AG09319 (cell line): ENCODE results near the gene GOLGA6L10.
"Not testable (repeated sequence)": the region's sequence is repeated elsewhere in the genome, so short reads cannot be mapped to it uniquely, and the experiment has no call there.

Experiments used
- DNase-seq: peaks from one replicate; pipeline ENCODE4 v3.0.0-alpha.2; 2010; ENCODE audit warnings: low read depth; ENCODE audit errors: extremely low read depth
- CTCF ChIP-seq: IDR thresholded peaks from 2 replicates; pipeline ENCODE4 v1.5.1; 2011; ENCODE audit warnings: low read depth, mild to moderate bottlenecking, inconsistent platforms, low read length, moderate library complexity

The GOLGA6L10 gene, protein sequence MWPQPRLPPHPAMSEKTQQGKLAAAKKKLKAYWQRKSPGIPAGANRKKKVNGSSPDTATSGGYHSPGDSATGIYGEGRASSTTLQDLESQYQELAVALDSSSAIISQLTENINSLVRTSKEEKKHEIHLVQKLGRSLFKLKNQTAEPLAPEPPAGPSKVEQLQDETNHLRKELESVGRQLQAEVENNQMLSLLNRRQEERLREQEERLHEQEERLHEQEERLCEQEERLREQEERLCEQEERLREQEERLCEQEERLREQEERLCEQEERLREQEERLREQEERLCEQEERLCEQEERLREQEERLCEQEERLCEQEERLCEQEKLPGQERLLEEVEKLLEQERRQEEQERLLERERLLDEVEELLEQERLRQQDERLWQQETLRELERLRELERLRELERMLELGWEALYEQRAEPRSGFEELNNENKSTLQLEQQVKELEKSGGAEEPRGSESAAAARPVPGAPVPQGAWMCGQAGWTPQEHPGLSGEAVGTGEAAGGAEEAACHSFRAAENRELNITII

DNA sequence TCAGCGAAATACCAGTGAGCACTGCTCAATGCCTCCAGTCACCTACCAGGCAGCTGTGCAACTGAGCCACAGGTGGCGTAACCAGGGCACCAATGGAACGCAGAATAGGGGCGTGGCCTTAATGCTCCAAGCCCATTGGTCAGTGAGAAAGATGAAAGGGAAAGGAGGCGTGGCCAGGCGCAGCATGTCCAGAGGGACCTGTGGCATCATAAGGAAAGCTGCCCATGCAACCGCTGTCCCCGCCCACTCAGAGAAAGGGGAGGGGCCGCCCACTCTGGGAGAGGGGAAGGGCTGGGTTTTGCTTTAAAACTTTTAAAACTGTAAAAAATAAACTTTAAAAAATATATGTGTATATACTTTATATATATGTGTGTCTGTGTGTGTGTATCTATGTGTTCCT is at the start of gene GOLGA6L10:
TSS of gene GOLGA6L10 (minus strand) at position 101 of the 400 bp plus-strand sequence. CDS start at position 1, 100 bp downstream.
- DNase-seq: not testable (repeated sequence)

DNA sequence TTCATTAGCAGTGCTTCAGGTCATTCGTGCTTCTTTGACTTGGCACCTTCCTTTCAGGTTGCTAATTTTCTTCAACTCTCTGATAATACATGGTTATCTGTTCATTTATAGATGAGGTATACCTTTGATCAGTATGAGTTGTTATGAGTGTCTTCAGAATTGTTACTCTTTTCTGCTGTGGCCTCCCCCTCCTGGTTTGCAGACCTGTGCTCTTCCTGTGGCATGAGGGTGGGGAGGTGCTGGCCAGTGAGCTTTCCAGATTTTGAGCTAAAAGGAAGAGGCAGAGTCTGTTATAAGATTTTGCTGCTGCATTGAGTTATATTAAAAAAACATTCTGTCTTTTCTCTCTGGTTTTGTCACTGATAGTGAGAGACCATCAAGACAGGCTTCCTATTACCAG is 49.5 kb upstream of the GOLGA6L10 start:
- TF ChIP-seq CTCF: no peak
- no peak for DNase-seq

DNA sequence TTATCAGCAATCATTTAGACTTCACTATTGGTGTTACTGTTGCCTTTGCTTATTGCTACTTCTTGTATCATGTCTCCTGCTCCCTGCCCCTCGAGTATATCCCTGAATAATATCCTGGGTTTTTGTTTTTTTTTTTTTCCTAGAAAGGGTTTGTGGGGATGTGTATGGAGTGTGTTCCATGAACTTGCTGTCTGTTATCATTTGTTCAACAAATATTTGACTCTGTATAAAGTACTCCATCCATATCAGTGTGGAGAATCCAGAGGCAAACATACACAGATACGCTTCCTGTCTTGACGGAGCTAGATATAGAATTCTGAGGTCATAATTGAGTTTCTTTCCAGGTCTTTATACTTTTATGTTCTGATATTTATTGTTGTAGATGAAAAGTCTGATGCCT is 48.5 kb upstream of the GOLGA6L10 start:
- DNase-seq: no peak
- no peak for TF ChIP-seq CTCF

DNA sequence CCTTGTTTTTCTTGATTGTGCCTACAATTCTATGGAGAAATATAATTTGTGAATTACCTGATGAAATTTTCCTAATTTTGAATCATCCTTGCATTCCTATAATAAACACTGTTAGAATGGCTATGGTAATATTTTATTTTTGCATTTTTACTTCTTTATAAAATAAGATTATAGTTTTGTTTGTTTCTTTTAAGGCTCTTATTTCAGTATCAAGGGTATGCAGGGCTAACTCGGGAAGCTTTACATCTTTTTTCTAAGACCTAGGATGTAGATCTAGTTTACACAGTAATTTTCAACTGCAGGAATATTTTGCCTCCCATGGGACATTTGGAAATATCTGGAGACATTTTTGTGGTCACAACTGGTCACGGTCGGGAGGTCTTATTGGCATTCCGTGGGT is 46.5 kb upstream of the GOLGA6L10 start:
- DNase-seq: not testable (repeated sequence)

DNA sequence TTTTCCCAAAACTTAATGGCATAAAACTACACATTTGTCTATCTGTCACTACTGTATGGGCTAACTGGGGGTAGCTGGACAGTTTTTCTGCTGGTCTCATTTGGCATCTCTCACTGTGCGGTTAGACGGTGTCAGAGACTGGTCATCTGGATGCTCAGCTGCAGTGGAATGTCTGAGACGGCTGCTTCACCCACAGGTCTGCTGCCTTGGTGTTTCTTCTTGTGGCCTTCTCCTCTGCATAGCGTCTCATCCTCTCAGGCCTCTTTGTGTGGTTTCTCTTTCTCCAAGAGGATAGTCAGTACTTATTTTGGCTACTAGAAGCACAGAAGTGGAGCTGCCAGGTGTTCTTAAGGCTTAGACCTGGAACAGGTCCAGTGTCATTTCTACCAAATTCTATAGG is 44.4 kb upstream of the GOLGA6L10 start:
- no peak for TF ChIP-seq CTCF
- DNase-seq: no peak

DNA sequence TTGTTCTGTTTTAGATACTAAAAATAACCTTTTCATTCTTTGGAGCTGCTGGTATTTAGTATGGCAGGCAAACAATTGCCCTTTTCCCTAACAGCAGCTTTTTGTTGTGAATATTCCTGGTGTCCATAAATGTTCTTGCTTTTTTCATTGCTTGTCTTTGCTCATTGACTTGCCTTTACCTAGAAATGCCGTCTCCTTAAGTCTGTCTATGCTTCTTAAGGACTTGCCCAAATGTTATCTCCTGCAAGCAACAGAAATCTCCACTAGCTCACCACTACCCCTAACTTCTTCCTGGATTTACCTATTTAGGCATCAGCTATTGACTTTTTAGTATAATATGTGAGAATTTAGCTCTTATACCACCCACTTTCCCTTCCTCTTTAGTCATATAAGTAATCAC is 42.8 kb upstream of the GOLGA6L10 start:
- not testable (repeated sequence) for DNase-seq

DNA sequence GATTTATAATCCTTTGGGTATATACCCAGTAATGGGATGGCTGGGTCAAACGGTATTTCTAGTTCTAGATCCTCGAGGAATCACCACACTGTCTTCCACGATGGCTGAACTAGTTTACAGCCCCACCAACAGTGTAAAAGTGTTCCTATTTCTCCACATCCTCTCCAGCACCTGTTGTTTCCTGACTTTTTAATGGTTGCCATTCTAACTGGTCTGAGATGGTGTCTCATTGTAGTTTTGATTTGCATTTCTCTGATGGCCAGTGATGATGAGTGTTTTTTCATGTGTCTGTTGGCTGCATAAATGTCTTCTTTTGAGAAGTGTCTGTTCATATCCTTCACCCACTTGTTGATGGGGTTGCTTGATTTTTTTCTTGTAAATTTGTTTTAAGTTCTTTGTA is 40.9 kb upstream of the GOLGA6L10 start:
- DNase-seq: not testable (repeated sequence)

DNA sequence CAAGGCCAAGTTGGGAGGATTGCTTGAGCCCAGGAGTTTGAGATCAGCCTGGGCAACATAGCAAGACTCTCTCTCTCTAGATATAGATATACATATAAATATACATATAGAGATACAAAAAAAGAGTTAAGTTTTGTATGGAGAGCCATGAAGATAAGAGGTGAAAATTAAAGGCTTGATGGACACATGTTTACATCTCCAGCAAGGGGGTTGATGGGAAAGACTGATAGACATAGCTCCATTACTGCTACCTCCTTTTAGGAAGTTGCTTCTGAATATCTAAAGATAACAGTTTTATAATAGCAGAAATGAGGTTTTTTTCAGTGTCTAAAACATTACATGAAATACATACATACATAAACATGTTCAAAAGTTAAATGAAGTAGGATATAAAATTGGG is 37.9 kb upstream of the GOLGA6L10 start:
- not testable (repeated sequence) for DNase-seq

DNA sequence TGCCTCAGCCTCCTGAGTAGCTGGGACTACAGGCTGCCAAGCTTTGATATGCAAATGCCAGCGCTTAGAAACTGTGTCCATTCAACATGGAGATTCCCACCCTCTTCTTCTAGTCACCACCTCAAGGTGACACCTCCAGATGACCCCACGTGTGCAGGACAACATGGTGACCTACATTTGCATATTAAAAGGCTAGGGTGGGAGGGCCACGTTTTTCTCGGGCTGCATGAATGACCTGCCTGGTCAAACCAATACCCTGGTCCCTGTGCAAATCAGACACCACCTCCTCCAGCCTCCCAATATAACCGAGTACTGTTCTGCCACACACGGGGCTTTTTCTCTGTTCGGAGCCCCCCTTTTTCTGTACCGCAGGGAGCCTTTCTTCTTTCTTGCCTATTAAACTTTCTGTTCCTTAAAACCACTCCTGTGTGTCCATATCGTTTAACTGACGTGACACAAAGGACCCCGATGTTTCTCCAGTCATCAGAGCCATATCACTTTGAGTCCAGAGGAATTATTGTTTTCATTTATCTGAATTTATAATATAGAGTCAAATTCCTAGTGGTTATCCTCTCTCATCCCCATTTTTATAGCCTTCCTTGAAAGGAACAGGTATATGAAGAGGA is 32.2 kb upstream of the GOLGA6L10 start:
- DNase-seq: not testable (repeated sequence)

DNA sequence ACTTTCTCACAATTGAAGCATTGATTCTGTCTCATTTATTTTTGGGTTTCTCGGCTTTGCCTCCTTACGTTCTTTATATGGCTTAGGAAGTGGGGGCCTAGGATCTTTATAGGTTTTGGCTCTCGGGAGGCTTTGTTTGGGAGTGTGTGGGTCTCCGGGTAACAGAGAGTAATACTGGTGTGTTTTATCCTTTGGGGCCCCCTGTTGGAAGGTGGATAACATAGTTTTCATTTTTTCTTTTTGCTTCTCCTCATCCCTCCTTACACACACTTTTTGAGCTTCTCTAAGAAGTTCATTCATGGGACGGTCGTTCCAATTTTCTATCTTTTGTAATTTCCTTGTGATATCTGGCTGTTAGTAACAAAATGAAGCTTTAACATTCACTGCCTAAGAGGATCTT is 30.3 kb upstream of the GOLGA6L10 start:
- DNase-seq: not testable (repeated sequence)

GRCh38 chr15:82373661-82374060 is 24.4 kb upstream of the GOLGA6L10 start:
- DNase-seq: peak; percentile 0

DNA sequence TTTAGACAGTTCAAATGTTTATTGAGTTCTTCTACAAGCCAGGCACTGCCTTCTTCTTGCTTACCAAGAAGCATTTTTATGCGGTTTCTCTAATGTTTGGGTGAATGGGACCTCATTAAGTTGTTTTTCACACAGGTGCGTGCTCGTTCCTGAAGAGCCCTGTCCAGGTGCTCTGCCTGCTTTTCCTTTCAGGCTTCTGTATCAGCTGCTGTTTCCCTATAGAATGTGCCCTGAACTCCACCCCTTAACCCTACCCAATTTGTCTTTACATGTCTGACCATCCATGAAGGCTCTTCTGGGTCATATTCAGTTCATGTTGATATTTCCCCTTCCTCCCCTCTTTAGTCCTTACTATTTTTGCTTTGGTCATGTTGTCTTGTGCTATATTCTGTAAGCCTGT is 22.4 kb upstream of the GOLGA6L10 start:
- no peak for DNase-seq
- no peak for TF ChIP-seq CTCF

DNA sequence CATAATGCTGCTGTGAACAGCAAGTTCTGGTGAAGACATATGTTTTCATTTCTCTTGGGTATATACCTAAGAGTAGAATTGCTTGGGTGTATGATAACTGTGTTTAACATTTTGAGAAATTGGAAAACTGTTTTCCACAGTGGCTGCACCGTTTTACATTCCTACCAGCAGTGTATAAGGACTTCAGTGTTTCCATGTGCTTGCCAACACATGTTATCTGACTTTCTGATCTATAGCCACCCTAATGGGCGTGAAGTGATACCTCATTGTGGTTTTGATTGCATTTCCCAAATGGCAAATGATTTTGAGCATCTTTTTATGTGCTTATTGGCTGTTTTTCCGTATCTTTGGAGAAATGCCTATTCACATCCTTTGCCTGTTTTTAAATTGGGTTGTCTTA is 18.5 kb upstream of the GOLGA6L10 start:
- not testable (repeated sequence) for DNase-seq
